ENCODE measurements around the gene MSANTD2. TPM values are rescaled to one million over a fixed set of nuclear protein-coding genes. Genes with fewer than 3 reads are reported as not detected.
A peak's percentile ranks its signal among the peaks of the same experiment; 100 is the strongest.

Gene MSANTD2
- total RNA-seq, 1 donor from 2014 or later, result 13.3 TPM

GRCh38 chr11:124758355-124759265, 41.6 kb downstream of the MSANTD2 start:
- H3K9me3 ChIP-seq, result no peaks in the 10 kb centered on the region
- TF ChIP-seq CTCF (IDR thresholded peaks at IDR 0.05), result peak; percentile 80
- H3K4me3 ChIP-seq, result peak overlapping the region; percentile 73
- ATAC-seq, result peak; percentile 76
- H3K27me3 ChIP-seq, result peaks cover 22% of the 10 kb centered on the region
- peak overlapping the region; percentile 89 for H3K27ac ChIP-seq
- peaks cover 29% of the 10 kb centered on the region for H3K36me3 ChIP-seq
- DNase-seq, result peak; percentile 93
- peaks cover 40% of the 10 kb centered on the region for H3K4me1 ChIP-seq
- intact Hi-C loops (cut with DNase I), result no loop called here

- intact Hi-C loops (cut with DNase I), result no loop called here
- peaks cover 45% of the 10 kb centered on the region for H3K4me1 ChIP-seq
Observed at GRCh38 chr11:124757320-124757719, 42.9 kb downstream of the MSANTD2 start.

GRCh38 chr11:124756753-124757227, 43.4 kb downstream of the MSANTD2 start:
- DNase-seq (no peak), ATAC-seq (no peak)
- H3K9me3 ChIP-seq, result no peaks in the 10 kb centered on the region
- H3K4me3 ChIP-seq, result no peak overlapping the region
- no peak for TF ChIP-seq CTCF (IDR thresholded peaks at IDR 0.05)
- intact Hi-C loops (cut with DNase I), result no loop called here
- H3K27ac ChIP-seq, result peak overlapping the region; percentile 6
- peaks cover 22% of the 10 kb centered on the region for H3K27me3 ChIP-seq
- H3K4me1 ChIP-seq, result peaks cover 45% of the 10 kb centered on the region
- peaks cover 32% of the 10 kb centered on the region for H3K36me3 ChIP-seq

More at GRCh38 chr11:124757320-124757719, 42.9 kb downstream of the MSANTD2 start:
- DNase-seq (no peak), ATAC-seq (no peak)
- Histone ChIP-seq H3K36me3 (peaks cover 32% of the 10 kb centered on the region), H3K27ac (peak overlapping the region; percentile 6), H3K27me3 (peaks cover 22% of the 10 kb centered on the region), H3K9me3 (no peaks in the 10 kb centered on the region), H3K4me3 (no peak overlapping the region)
- TF ChIP-seq CTCF (IDR thresholded peaks at IDR 0.05), result no peak

GRCh38 chr11:124756033-124756752, 44.0 kb downstream of the MSANTD2 start:
- no peak for DNase-seq
- Histone ChIP-seq H3K27me3 (peaks cover 22% of the 10 kb centered on the region), H3K4me3 (no peak overlapping the region), H3K27ac (peak overlapping the region; percentile 6), H3K9me3 (no peaks in the 10 kb centered on the region), H3K36me3 (peaks cover 32% of the 10 kb centered on the region), H3K4me1 (peaks cover 45% of the 10 kb centered on the region)
- ATAC-seq, result no peak
- TF ChIP-seq CTCF (IDR thresholded peaks at IDR 0.05), result no peak
- intact Hi-C loops (cut with DNase I), result no loop called here

GRCh38 chr11:124754710-124755109, 45.5 kb downstream of the MSANTD2 start:
- Histone ChIP-seq H3K9me3 (no peaks in the 10 kb centered on the region), H3K4me3 (no peak overlapping the region), H3K27ac (peak overlapping the region; percentile 4), H3K27me3 (peaks cover 13% of the 10 kb centered on the region), H3K4me1 (peaks cover 49% of the 10 kb centered on the region), H3K36me3 (peaks cover 32% of the 10 kb centered on the region)
- DNase-seq (no peak), ATAC-seq (no peak)
- intact Hi-C loops (cut with DNase I), result no loop called here
- no peak for TF ChIP-seq CTCF (IDR thresholded peaks at IDR 0.05)
